GM21717 (cell line): ENCODE data around the gene NOL7.
A peak's percentile ranks its signal among the peaks of the same experiment; 100 is the strongest.

ENCODE experiments used
- ATAC-seq: cut with Tn5 transposase; IDR thresholded peaks from one replicate; pipeline ENCODE4 v1.9.1; 2021; ENCODE audit warnings: mild to moderate bottlenecking, moderate library complexity; ENCODE audit not compliant: unreplicated experiment

NOL7 gene

GRCh38 chr6:13649393-13649792, 34.3 kb downstream of the NOL7 start:
- no peak for ATAC-seq

- no peak for ATAC-seq
These were observed 38.2 kb downstream of the NOL7 start for GRCh38 chr6:13653296-13653695.

- ATAC-seq, result no peak
These were observed 39.4 kb downstream of the NOL7 start for GRCh38 chr6:13654496-13654895.

- no peak for ATAC-seq
These were observed 40.6 kb downstream of the NOL7 start for GRCh38 chr6:13655700-13656099.

- no peak for ATAC-seq
These were observed 45.1 kb downstream of the NOL7 start for GRCh38 chr6:13660273-13660672.

GRCh38 chr6:13660893-13661292, 45.8 kb downstream of the NOL7 start:
- no peak for ATAC-seq

GRCh38 chr6:13661647-13662046, 46.5 kb downstream of the NOL7 start:
- ATAC-seq, result no peak

GRCh38 chr6:13662651-13663334, 47.7 kb downstream of the NOL7 start:
- no peak for ATAC-seq

GRCh38 chr6:13663986-13664385, 48.9 kb downstream of the NOL7 start:
- no peak for ATAC-seq

GRCh38 chr6:13664703-13665352, 49.7 kb downstream of the NOL7 start:
- no peak for ATAC-seq

- no peak for ATAC-seq
These were observed 51.3 kb downstream of the NOL7 start for GRCh38 chr6:13666194-13667105.

- no peak for ATAC-seq
These were observed 52.5 kb downstream of the NOL7 start for GRCh38 chr6:13667655-13668054.

GRCh38 chr6:13668291-13668928, 53.3 kb downstream of the NOL7 start:
- ATAC-seq, result peak; percentile 62

GRCh38 chr6:13669476-13669875, 54.3 kb downstream of the NOL7 start:
- no peak for ATAC-seq
